Tibial nerve (tissue), 4 donors: ENCODE results near the gene B3GNT9. TPM values are rescaled to one million over a fixed set of nuclear protein-coding genes. Genes with fewer than 3 reads are reported as not detected.

ENCODE experiments used
- DNase-seq, 2 donors: peaks; one replicate each; pipeline ENCODE4 v3.0.0-alpha.2; 2019; ENCODE audit warnings: low spot score in 2 of 2
- H3K27ac ChIP-seq, 4 donors: fragments of 200-600 bp; sonication (generic) in 3 of 4; one replicate each; pipeline ENCODE4 v1.5.1; 2017 to 2019; ENCODE audit warnings: mild to moderate bottlenecking in 1 of 4
- H3K27me3 ChIP-seq, 2 donors: fragments of 200-600 bp; sonication (generic) in 1 of 2; one replicate each; pipeline versions ENCODE4 v1.5.1 to v1.6.0; 2017 to 2019
- H3K36me3 ChIP-seq, 3 donors: fragments of 200-600 bp; sonication (generic); one replicate each; pipeline ENCODE4 v1.5.1; 2018 to 2019
- H3K4me1 ChIP-seq, 4 donors: fragments of 200-600 bp; sonication (generic) in 3 of 4; one replicate each; pipeline ENCODE4 v1.5.1; 2017 to 2019
- H3K4me3 ChIP-seq, 4 donors: fragments of 200-600 bp; sonication (generic) in 3 of 4; one replicate each; pipeline ENCODE4 v1.5.1; 2017 to 2019; ENCODE audit warnings: mild to moderate bottlenecking in 1 of 4, moderate library complexity in 1 of 4
- H3K9me3 ChIP-seq, 4 donors: fragments of 200-600 bp; sonication (generic) in 3 of 4; one replicate each; pipeline ENCODE4 v1.5.1; 2017 to 2019
- CTCF ChIP-seq, 5 experiments: fragments of 200-600 bp in 3 of 5; fragments of 450-650 bp in 2 of 5; sonication (generic) in 3 of 5; IDR thresholded peaks; one replicate each; pipeline ENCODE4 v1.5.1; 2016 to 2019; ENCODE audit warnings: antibody characterized with exemption in 5 of 5, mild to moderate bottlenecking in 3 of 5, moderate library complexity in 2 of 5
- EP300 ChIP-seq, 2 donors: sonication (generic); formaldehyde crosslinking; IDR thresholded peaks; one replicate each; pipeline ENCODE4 v1.6.1; 2017; ENCODE audit warnings: antibody characterized with exemption in 2 of 2, mild to moderate bottlenecking in 1 of 2
- POLR2A ChIP-seq, 2 donors: fragments of 450-650 bp; IDR thresholded peaks; one replicate each; pipeline ENCODE4 v1.6.1; 2017; ENCODE audit warnings: antibody characterized with exemption in 2 of 2, mild to moderate bottlenecking in 2 of 2, moderate library complexity in 2 of 2
- WGBS, 2 donors: methylation state at CpG; one replicate each; pipeline ENCODE4 v1.1.5; 2018; 5-methylcytosine and 5-hydroxymethylcytosine counted together
- total RNA-seq, 4 donors: library from RNA; depleted of rRNA; stranded (reverse); fragments of >200 nt; gene quantifications; one replicate each; pipeline ENCODE4 v1.1.0, GENCODE V29; 2016

Gene B3GNT9
- total RNA-seq, 4 donors from 2014 or later = 9.3 to 23.1 (median 18.4) TPM

GRCh38 chr16:67156143-67156844, 5.5 kb upstream of the B3GNT9 start:
- no peaks in the 10 kb centered on the region for H3K36me3 ChIP-seq
- no peak overlapping the region for H3K4me3 ChIP-seq
- WGBS, 2 donors = 44 to 49% methylated on average over 15 of the region's 15 CpGs
- peaks cover 0 to 14% of the 10 kb centered on the region in 2 donors for H3K27me3 ChIP-seq
- no peak for DNase-seq
- no peak overlapping the region for H3K27ac ChIP-seq
- TF ChIP-seq EP300 (IDR thresholded peaks at IDR 0.05) = no peak
- TF ChIP-seq POLR2A (IDR thresholded peaks at IDR 0.05) = no peak
- TF ChIP-seq CTCF (IDR thresholded peaks at IDR 0.05) = no peak
- peaks cover 0 to 44% (median 17%) of the 10 kb centered on the region in 4 donors for H3K4me1 ChIP-seq
- H3K9me3 ChIP-seq = no peaks in the 10 kb centered on the region

GRCh38 chr16:67155295-67156142, 4.7 kb upstream of the B3GNT9 start:
- Histone ChIP-seq H3K27me3 (peaks cover 0 to 14% of the 10 kb centered on the region in 2 donors), H3K4me3 (peak overlapping the region in 2 of 4 donors; percentile 30 to 31), H3K36me3 (no peaks in the 10 kb centered on the region), H3K27ac (no peak overlapping the region), H3K4me1 (peaks cover 0 to 44% (median 20%) of the 10 kb centered on the region in 4 donors), H3K9me3 (no peaks in the 10 kb centered on the region)
- DNase-seq = peak; percentile 58 to 60
- 11 to 15% methylated on average over 31 to 39 of the region's 74 CpGs for WGBS, 2 donors
- TF ChIP-seq CTCF (IDR thresholded peaks at IDR 0.05) = peak; percentile 94 to 100 (median 99)
- no peak for TF ChIP-seq POLR2A (IDR thresholded peaks at IDR 0.05)
- TF ChIP-seq EP300 (IDR thresholded peaks at IDR 0.05) = no peak

- H3K27me3 ChIP-seq = peaks cover 0 to 17% of the 10 kb centered on the region in 2 donors
- peaks cover 0 to 1% (median 0%) of the 10 kb centered on the region in 3 donors for H3K36me3 ChIP-seq
- H3K4me3 ChIP-seq = peak overlapping the region in 2 of 4 donors; percentile 30 to 31
- no peak overlapping the region for H3K27ac ChIP-seq
- H3K9me3 ChIP-seq = no peaks in the 10 kb centered on the region
- TF ChIP-seq EP300 (IDR thresholded peaks at IDR 0.05) (no peak), CTCF (IDR thresholded peaks at IDR 0.05) (no peak), POLR2A (IDR thresholded peaks at IDR 0.05) (no peak)
- peaks cover 0 to 45% (median 23%) of the 10 kb centered on the region in 4 donors for H3K4me1 ChIP-seq
- 10 to 27% methylated on average over 23 to 61 of the region's 61 CpGs for WGBS, 2 donors
- DNase-seq = no peak
Measured at GRCh38 chr16:67154578-67155294, 3.9 kb upstream of the B3GNT9 start.

- Histone ChIP-seq H3K36me3 (peaks cover 0 to 33% (median 0%) of the 10 kb centered on the region in 3 donors), H3K9me3 (no peaks in the 10 kb centered on the region), H3K4me3 (peak overlapping the region in 1 of 4 donors; percentile 67), H3K27ac (peak overlapping the region in 2 of 4 donors; percentile 78 to 87), H3K4me1 (peaks cover 0 to 38% (median 19%) of the 10 kb centered on the region in 4 donors), H3K27me3 (peaks cover 0 to 23% of the 10 kb centered on the region in 2 donors)
- TF ChIP-seq POLR2A (IDR thresholded peaks at IDR 0.05) = no peak
- no peak for TF ChIP-seq CTCF (IDR thresholded peaks at IDR 0.05)
- no peak for TF ChIP-seq EP300 (IDR thresholded peaks at IDR 0.05)
- 54 to 58% methylated on average over 4 to 8 of the region's 8 CpGs for WGBS, 2 donors
- DNase-seq = no peak
Measured at GRCh38 chr16:67151431-67152097, 766 bp upstream of the B3GNT9 start.
